ENCODE results near the gene POLL.

DNA sequence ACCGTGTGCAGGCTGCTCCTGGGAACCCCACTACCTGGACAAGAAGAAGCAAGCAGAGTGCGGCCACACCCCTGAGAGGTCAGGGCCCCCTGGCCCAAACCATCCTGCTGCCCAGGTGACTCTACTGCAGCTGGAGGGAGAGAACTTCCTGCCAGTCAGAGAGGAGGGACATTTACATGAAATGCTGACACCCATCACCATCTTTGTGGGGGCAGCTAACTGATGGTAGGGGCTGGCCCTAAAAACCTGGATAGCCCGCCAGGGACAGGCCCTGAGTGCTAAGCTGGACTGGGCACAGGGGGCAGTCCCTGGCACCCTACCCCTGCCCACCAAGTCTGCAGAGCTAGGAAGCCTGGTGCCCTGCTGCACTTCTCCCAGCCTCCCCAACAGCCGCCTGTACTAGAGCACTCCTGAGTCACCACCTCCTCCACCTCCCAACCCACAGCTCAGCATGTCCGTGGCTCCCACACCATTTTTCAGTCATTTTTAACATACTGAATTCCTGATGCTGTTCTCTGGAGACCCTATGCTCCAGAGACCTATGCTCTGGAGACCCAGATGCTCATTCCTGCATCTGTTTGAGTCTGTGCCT is 27.6 kb upstream of the POLL start:
- TF ChIP-seq, protein P1, sequence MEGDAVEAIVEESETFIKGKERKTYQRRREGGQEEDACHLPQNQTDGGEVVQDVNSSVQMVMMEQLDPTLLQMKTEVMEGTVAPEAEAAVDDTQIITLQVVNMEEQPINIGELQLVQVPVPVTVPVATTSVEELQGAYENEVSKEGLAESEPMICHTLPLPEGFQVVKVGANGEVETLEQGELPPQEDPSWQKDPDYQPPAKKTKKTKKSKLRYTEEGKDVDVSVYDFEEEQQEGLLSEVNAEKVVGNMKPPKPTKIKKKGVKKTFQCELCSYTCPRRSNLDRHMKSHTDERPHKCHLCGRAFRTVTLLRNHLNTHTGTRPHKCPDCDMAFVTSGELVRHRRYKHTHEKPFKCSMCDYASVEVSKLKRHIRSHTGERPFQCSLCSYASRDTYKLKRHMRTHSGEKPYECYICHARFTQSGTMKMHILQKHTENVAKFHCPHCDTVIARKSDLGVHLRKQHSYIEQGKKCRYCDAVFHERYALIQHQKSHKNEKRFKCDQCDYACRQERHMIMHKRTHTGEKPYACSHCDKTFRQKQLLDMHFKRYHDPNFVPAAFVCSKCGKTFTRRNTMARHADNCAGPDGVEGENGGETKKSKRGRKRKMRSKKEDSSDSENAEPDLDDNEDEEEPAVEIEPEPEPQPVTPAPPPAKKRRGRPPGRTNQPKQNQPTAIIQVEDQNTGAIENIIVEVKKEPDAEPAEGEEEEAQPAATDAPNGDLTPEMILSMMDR (IDR thresholded peaks at IDR 0.05; ENCODE audit: insufficient read depth, low read length) = no peak
- no peak for TF ChIP-seq POLR2AphosphoS5 (IDR thresholded peaks at IDR 0.05; ENCODE audit: low read depth)
